GM19240 (cell line): ENCODE data around the gene JMJD4.

Source experiments
- DNase-seq: peaks from one replicate; pipeline ENCODE4 v3.0.0; 2011; ENCODE audit warnings: low spot score; ENCODE audit not compliant: insufficient read length

JMJD4 gene

GRCh38 chr1:227734856-227735538 is at the start of gene JMJD4, which contains the start of gene SNAP47:
TSS of gene JMJD4 (minus strand) at chr1:227735302. CDS start at chr1:227735273, 29 bp downstream.
TSS of gene SNAP47 (plus strand) at chr1:227735435. CDS start at chr1:227747737, 12,302 bp downstream.
- DNase-seq: peak; percentile 86

GRCh38 chr1:227782226-227782625 is 47.1 kb upstream of the JMJD4 start:
- no peak for DNase-seq

- DNase-seq: no peak
Measured at GRCh38 chr1:227781314-227781930, 46.3 kb upstream of the JMJD4 start.

GRCh38 chr1:227780101-227781044 is 45.3 kb upstream of the JMJD4 start:
- DNase-seq: no peak

GRCh38 chr1:227779685-227780084 is 44.6 kb upstream of the JMJD4 start:
- no peak for DNase-seq

- no peak for DNase-seq
Measured at GRCh38 chr1:227779021-227779441, 43.9 kb upstream of the JMJD4 start.

- no peak for DNase-seq
Measured at GRCh38 chr1:227778401-227778947, 43.4 kb upstream of the JMJD4 start.

- no peak for DNase-seq
Measured at GRCh38 chr1:227777646-227778045, 42.5 kb upstream of the JMJD4 start.

GRCh38 chr1:227777156-227777555 is 42.1 kb upstream of the JMJD4 start:
- DNase-seq: no peak

GRCh38 chr1:227776331-227776771 is 41.2 kb upstream of the JMJD4 start:
- no peak for DNase-seq

GRCh38 chr1:227775841-227776240 is 40.7 kb upstream of the JMJD4 start:
- no peak for DNase-seq

- no peak for DNase-seq
Measured at GRCh38 chr1:227774821-227775661, 39.9 kb upstream of the JMJD4 start.

GRCh38 chr1:227774051-227774731 is 39.1 kb upstream of the JMJD4 start:
- DNase-seq: no peak

GRCh38 chr1:227773558-227773957 is 38.5 kb upstream of the JMJD4 start:
- DNase-seq: no peak

GRCh38 chr1:227771771-227772170 is 36.7 kb upstream of the JMJD4 start:
- DNase-seq: no peak

GRCh38 chr1:227771326-227771725 is 36.2 kb upstream of the JMJD4 start:
- no peak for DNase-seq

- DNase-seq: no peak
Measured at GRCh38 chr1:227770812-227771211, 35.7 kb upstream of the JMJD4 start.

GRCh38 chr1:227769936-227770494 is 34.9 kb upstream of the JMJD4 start:
- DNase-seq: no peak

GRCh38 chr1:227769047-227769935 is 34.2 kb upstream of the JMJD4 start:
- DNase-seq: no peak
